HepG2 (cell line): ENCODE measurements around the gene KDM3B. TPM values are rescaled to one million over a fixed set of nuclear protein-coding genes. Genes with fewer than 3 reads are reported as not detected.

Experiments
- CBX2 ChIP-seq, 2 experiments: fragments of 200-600 bp in 1 of 2; sonication (generic); formaldehyde crosslinking in 1 of 2; IDR thresholded peaks; 2 replicates each; pipeline versions ENCODE4 v1.7.0 to v1.8.1; 2018 to 2022; ENCODE audit warnings: low read depth in 2 of 2, low read length in 1 of 2, mild to moderate bottlenecking in 1 of 2, missing genetic modification reagents in 1 of 2
- MAZ ChIP-seq, 2 experiments: sonication (generic) in 1 of 2; formaldehyde crosslinking in 1 of 2; IDR thresholded peaks; 2 replicates each; pipeline versions ENCODE4 v1.5.0 to v1.6.1; 2012 to 2020; ENCODE audit warnings: low read depth in 2 of 2, mild to moderate bottlenecking in 2 of 2, borderline replicate concordance in 1 of 2, improper control_type of control experiment in 1 of 2, low read length in 1 of 2, missing genetic modification reagents in 1 of 2, moderate library complexity in 1 of 2
- MXI1 ChIP-seq: IDR thresholded peaks from 3 replicates; pipeline ENCODE4 v1.6.1; 2012; ENCODE audit warnings: low read depth, low read length, inconsistent platforms, borderline replicate concordance
- SRSF4 ChIP-seq: fragments of 200-400 bp; formaldehyde crosslinking; IDR thresholded peaks from one replicate; pipeline ENCODE4 v1.6.1; 2018; ENCODE audit warnings: mild to moderate bottlenecking, low read depth, low read length, moderate library complexity; ENCODE audit not compliant: poor library complexity, severe bottlenecking
- TGIF2 ChIP-seq: IDR thresholded peaks from 2 replicates; pipeline ENCODE4 v1.6.1; 2016; ENCODE audit warnings: control low read depth, missing compliant biosample characterization
- U2AF1 ChIP-seq: fragments of 200-400 bp; formaldehyde crosslinking; optimal IDR thresholded peaks from 2 replicates; pipeline ENCODE3; 2017; ENCODE audit warnings: mild to moderate bottlenecking, low read depth, low read length
- ZFP90 ChIP-seq: sonication (generic); formaldehyde crosslinking; IDR thresholded peaks from 2 replicates; pipeline ENCODE4 v1.8.0; 2022; ENCODE audit warnings: missing genetic modification reagents, mild to moderate bottlenecking, inconsistent platforms, borderline replicate concordance
- ZNF558 ChIP-seq: sonication (generic); formaldehyde crosslinking; IDR thresholded peaks from 2 replicates; pipeline ENCODE4 v1.9.0; 2022; ENCODE audit warnings: mild to moderate bottlenecking, missing genetic modification reagents, borderline replicate concordance
- ZNF629 ChIP-seq: sonication (generic); formaldehyde crosslinking; conservative IDR thresholded peaks from 2 replicates; pipeline ENCODE4 v1.5.0; 2020; ENCODE audit warnings: missing genetic modification reagents
- ZNF776 ChIP-seq: sonication (generic); formaldehyde crosslinking; IDR thresholded peaks from 2 replicates; pipeline ENCODE4 v1.4.0; 2020; ENCODE audit warnings: mild to moderate bottlenecking, missing genetic modification reagents
- polyA plus RNA-seq, 8 experiments: library from polyadenylated mRNA; depleted of rRNA in 3 of 8; stranded (reverse) in 7 of 8; unstranded in 1 of 8; fragments of >200 nt; fragmentation: Illumina TruSeq in 4 of 8; extraction: Trizol in 4 of 8; gene quantifications; 2 replicates each; pipeline versions ENCODE4 v1.2.1 to v1.2.3, GENCODE V29; 2011 to 2016; ENCODE audit warnings: low read depth in 4 of 8, missing spikeins in 1 of 8, mixed read lengths in 1 of 8; ENCODE audit not compliant: insufficient read depth in 1 of 8
- total RNA-seq, 5 experiments: library from RNA; depleted of rRNA; stranded (reverse); fragments of >200 nt; fragmentation: Illumina TruSeq; extraction: Trizol; gene quantifications; 2 replicates each; pipeline ENCODE4 v1.2.3, GENCODE V29; 2016; ENCODE audit warnings: low read depth in 1 of 5
- TF ChIP-seq, protein P1 (sequence below): sonication (generic); formaldehyde crosslinking; IDR thresholded peaks from 2 replicates; pipeline ENCODE4 v1.5.1; 2020; ENCODE audit warnings: mild to moderate bottlenecking, missing genetic modification reagents, moderate library complexity
- TF ChIP-seq, protein P2 (sequence below): sonication (generic); formaldehyde crosslinking; IDR thresholded peaks from 2 replicates; pipeline ENCODE4 v1.4.0; 2020; ENCODE audit warnings: missing genetic modification reagents
- TF ChIP-seq, protein P3 (sequence below): IDR thresholded peaks from 2 replicates; pipeline ENCODE4 v1.6.1; 2018; ENCODE audit warnings: missing genetic modification reagents, mild to moderate bottlenecking, missing compliant biosample characterization
- TF ChIP-seq, protein P4 (sequence below): sonication (generic); formaldehyde crosslinking; IDR thresholded peaks from 2 replicates; pipeline ENCODE4 v1.4.0; 2020; ENCODE audit warnings: low read depth, mild to moderate bottlenecking, missing genetic modification reagents

KDM3B gene
- total and polyA plus RNA-seq, 2 of the 13 experiments (the other 11 are each of a cell fraction or from before 2014, with no cell fraction given) = 19.7 to 34.3 TPM

DNA sequence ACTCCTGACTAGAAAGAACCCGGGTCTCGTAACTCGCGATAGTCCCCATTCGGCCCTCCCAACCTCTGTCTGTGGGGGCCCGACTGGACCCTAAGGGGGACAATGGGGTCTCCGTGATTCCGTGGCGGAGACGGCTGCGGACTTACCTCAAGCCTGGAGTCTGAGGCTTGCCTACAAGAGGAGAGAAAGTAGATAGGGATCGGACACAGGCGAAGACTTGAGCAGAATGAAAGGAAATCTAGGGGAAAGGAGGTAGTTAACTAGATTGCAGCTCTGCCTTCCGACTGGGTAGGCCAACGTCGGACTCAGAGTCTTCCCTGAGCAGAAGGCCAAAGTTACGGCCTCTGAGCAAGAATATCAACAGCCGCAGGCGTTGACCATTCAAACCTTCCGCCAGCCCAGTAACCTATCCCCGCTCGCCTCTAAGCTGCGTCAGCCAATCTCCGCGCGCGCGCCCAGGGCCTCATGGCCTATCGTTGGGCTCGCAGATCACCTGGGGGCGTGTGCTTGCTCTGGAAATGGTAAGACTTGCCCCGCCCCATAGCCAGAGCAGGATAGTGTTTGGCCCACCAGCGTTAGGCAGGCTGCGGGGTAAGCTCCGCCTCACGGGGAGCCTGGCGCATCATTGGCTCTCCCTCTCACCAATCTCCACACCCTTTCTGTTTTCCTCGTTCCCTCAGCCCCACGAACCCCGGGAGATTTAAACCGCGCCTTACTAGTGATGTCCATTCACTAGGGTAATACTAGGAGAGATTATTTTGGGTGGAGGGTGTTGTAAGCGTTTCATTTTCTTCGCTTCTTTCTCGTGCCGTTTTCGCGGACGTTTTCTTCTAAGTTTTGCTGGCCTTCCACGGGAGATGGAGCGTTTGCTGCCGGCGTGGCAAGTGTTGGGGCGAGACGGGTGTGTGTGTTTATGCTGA, 20.8 kb upstream of the KDM3B start, which contains the start of gene CDC25C (continued):
- TF ChIP-seq, protein P1, sequence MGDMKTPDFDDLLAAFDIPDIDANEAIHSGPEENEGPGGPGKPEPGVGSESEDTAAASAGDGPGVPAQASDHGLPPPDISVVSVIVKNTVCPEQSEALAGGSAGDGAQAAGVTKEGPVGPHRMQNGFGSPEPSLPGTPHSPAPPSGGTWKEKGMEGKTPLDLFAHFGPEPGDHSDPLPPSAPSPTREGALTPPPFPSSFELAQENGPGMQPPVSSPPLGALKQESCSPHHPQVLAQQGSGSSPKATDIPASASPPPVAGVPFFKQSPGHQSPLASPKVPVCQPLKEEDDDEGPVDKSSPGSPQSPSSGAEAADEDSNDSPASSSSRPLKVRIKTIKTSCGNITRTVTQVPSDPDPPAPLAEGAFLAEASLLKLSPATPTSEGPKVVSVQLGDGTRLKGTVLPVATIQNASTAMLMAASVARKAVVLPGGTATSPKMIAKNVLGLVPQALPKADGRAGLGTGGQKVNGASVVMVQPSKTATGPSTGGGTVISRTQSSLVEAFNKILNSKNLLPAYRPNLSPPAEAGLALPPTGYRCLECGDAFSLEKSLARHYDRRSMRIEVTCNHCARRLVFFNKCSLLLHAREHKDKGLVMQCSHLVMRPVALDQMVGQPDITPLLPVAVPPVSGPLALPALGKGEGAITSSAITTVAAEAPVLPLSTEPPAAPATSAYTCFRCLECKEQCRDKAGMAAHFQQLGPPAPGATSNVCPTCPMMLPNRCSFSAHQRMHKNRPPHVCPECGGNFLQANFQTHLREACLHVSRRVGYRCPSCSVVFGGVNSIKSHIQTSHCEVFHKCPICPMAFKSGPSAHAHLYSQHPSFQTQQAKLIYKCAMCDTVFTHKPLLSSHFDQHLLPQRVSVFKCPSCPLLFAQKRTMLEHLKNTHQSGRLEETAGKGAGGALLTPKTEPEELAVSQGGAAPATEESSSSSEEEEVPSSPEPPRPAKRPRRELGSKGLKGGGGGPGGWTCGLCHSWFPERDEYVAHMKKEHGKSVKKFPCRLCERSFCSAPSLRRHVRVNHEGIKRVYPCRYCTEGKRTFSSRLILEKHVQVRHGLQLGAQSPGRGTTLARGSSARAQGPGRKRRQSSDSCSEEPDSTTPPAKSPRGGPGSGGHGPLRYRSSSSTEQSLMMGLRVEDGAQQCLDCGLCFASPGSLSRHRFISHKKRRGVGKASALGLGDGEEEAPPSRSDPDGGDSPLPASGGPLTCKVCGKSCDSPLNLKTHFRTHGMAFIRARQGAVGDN = peak; percentile 75
- TF ChIP-seq MAZ (IDR thresholded peaks at IDR 0.05; ENCODE audit: borderline replicate concordance, low read depth, low read length) = no peak
- 0 out of 2 replicates have a peak, but pooled peaks have one; percentile 16 for TF ChIP-seq MAZ (CRISPR knock-in tag; IDR thresholded peaks at IDR 0.05; ENCODE audit: low read depth)
- no peak for TF ChIP-seq CBX2 (IDR thresholded peaks at IDR 0.05; ENCODE audit: low read depth, low read length)
- TF ChIP-seq CBX2 (CRISPR knock-in tag; IDR thresholded peaks at IDR 0.05; ENCODE audit: low read depth) = 0 out of 2 replicates have a peak, but pooled peaks have one; percentile 20
- no peak for TF ChIP-seq U2AF1
- no peak for TF ChIP-seq SRSF4
- peak; percentile 90 for TF ChIP-seq TGIF2 (CRISPR knock-in tag)
- no peak for TF ChIP-seq ZNF776 (CRISPR knock-in tag)
- peak; percentile 62; the same call in 1 of the 2 replicates for TF ChIP-seq ZFP90 (CRISPR knock-in tag)
- TF ChIP-seq, protein P2, sequence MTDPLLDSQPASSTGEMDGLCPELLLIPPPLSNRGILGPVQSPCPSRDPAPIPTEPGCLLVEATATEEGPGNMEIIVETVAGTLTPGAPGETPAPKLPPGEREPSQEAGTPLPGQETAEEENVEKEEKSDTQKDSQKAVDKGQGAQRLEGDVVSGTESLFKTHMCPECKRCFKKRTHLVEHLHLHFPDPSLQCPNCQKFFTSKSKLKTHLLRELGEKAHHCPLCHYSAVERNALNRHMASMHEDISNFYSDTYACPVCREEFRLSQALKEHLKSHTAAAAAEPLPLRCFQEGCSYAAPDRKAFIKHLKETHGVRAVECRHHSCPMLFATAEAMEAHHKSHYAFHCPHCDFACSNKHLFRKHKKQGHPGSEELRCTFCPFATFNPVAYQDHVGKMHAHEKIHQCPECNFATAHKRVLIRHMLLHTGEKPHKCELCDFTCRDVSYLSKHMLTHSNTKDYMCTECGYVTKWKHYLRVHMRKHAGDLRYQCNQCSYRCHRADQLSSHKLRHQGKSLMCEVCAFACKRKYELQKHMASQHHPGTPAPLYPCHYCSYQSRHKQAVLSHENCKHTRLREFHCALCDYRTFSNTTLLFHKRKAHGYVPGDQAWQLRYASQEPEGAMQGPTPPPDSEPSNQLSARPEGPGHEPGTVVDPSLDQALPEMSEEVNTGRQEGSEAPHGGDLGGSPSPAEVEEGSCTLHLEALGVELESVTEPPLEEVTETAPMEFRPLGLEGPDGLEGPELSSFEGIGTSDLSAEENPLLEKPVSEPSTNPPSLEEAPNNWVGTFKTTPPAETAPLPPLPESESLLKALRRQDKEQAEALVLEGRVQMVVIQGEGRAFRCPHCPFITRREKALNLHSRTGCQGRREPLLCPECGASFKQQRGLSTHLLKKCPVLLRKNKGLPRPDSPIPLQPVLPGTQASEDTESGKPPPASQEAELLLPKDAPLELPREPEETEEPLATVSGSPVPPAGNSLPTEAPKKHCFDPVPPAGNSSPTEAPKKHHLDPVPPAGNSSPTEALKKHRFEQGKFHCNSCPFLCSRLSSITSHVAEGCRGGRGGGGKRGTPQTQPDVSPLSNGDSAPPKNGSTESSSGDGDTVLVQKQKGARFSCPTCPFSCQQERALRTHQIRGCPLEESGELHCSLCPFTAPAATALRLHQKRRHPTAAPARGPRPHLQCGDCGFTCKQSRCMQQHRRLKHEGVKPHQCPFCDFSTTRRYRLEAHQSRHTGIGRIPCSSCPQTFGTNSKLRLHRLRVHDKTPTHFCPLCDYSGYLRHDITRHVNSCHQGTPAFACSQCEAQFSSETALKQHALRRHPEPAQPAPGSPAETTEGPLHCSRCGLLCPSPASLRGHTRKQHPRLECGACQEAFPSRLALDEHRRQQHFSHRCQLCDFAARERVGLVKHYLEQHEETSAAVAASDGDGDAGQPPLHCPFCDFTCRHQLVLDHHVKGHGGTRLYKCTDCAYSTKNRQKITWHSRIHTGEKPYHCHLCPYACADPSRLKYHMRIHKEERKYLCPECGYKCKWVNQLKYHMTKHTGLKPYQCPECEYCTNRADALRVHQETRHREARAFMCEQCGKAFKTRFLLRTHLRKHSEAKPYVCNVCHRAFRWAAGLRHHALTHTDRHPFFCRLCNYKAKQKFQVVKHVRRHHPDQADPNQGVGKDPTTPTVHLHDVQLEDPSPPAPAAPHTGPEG (CRISPR knock-in tag) = peak; percentile 60; the same call in 1 of the 2 replicates
- TF ChIP-seq ZNF558 (CRISPR knock-in tag) = no peak
- TF ChIP-seq, protein P3, sequence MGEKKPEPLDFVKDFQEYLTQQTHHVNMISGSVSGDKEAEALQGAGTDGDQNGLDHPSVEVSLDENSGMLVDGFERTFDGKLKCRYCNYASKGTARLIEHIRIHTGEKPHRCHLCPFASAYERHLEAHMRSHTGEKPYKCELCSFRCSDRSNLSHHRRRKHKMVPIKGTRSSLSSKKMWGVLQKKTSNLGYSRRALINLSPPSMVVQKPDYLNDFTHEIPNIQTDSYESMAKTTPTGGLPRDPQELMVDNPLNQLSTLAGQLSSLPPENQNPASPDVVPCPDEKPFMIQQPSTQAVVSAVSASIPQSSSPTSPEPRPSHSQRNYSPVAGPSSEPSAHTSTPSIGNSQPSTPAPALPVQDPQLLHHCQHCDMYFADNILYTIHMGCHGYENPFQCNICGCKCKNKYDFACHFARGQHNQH = peak; percentile 18; the same call in 1 of the 2 replicates
- TF ChIP-seq, protein P4, sequence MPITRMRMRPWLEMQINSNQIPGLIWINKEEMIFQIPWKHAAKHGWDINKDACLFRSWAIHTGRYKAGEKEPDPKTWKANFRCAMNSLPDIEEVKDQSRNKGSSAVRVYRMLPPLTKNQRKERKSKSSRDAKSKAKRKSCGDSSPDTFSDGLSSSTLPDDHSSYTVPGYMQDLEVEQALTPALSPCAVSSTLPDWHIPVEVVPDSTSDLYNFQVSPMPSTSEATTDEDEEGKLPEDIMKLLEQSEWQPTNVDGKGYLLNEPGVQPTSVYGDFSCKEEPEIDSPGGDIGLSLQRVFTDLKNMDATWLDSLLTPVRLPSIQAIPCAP (CRISPR knock-in tag) = no peak
- 0 out of 2 replicates have a peak, but pooled peaks have one; percentile 32 for TF ChIP-seq ZNF629 (CRISPR knock-in tag)
- TF ChIP-seq MXI1 = peak; percentile 90; the same call in 2 of the 3 replicates
